Glutamatergic neuron (in vitro differentiated cells): ENCODE measurements around the gene DHCR24. TPM values are rescaled to one million over a fixed set of nuclear protein-coding genes. Genes with fewer than 3 reads are reported as not detected.
"Not testable (repeated sequence)": the region's sequence is repeated elsewhere in the genome, so short reads cannot be mapped to it uniquely, and the experiment has no call there.

Source experiments
- DNase-seq: peaks from one replicate; pipeline ENCODE4 v3.0.0; 2022
- H3K27ac Mint-ChIP-seq: one replicate; pipeline ENCODE4 v1.8.0; 2020; ENCODE audit warnings: mild to moderate bottlenecking, mixed read lengths, inconsistent platforms; ENCODE audit not compliant: unreplicated experiment
- H3K27me3 Mint-ChIP-seq: one replicate; pipeline ENCODE4 v1.8.0; 2020; ENCODE audit warnings: mild to moderate bottlenecking, moderate library complexity, mixed read lengths, inconsistent platforms; ENCODE audit not compliant: unreplicated experiment
- H3K36me3 Mint-ChIP-seq: one replicate; pipeline ENCODE4 v1.8.0; 2020; ENCODE audit warnings: mild to moderate bottlenecking, mixed read lengths, inconsistent platforms; ENCODE audit not compliant: unreplicated experiment
- H3K4me1 Mint-ChIP-seq: one replicate; pipeline ENCODE4 v1.8.0; 2020; ENCODE audit warnings: mild to moderate bottlenecking, low read depth, mixed read lengths, inconsistent platforms; ENCODE audit not compliant: unreplicated experiment
- H3K4me3 Mint-ChIP-seq: one replicate; pipeline ENCODE4 v1.8.0; 2020; ENCODE audit warnings: mild to moderate bottlenecking, mixed read lengths, inconsistent platforms; ENCODE audit not compliant: unreplicated experiment
- H3K9me3 Mint-ChIP-seq: one replicate; pipeline ENCODE4 v1.8.0; 2020; ENCODE audit warnings: mild to moderate bottlenecking, moderate library complexity, mixed read lengths, inconsistent platforms; ENCODE audit not compliant: unreplicated experiment
- CTCF ChIP-seq: fragments of 200-600 bp; sonication (generic); IDR thresholded peaks from one replicate; pipeline ENCODE4 v1.5.0; 2021; ENCODE audit not compliant: partially characterized antibody, unreplicated experiment
- long read RNA-seq: library from polyadenylated mRNA; unstranded; transcript quantifications from one replicate; pipeline ENCODE4 v2.0.0, GENCODE V29; 2020; ENCODE audit not compliant: unreplicated experiment
- total RNA-seq: library from RNA; stranded (reverse); fragmentation: NEBNext Ultra II Directional; extraction: Animal tissue kit (Norgen Biotek cat#: 25700); gene quantifications from one replicate; pipeline ENCODE4 v1.2.1, GENCODE V29; 2021; ENCODE audit not compliant: unreplicated experiment

Gene DHCR24, protein sequence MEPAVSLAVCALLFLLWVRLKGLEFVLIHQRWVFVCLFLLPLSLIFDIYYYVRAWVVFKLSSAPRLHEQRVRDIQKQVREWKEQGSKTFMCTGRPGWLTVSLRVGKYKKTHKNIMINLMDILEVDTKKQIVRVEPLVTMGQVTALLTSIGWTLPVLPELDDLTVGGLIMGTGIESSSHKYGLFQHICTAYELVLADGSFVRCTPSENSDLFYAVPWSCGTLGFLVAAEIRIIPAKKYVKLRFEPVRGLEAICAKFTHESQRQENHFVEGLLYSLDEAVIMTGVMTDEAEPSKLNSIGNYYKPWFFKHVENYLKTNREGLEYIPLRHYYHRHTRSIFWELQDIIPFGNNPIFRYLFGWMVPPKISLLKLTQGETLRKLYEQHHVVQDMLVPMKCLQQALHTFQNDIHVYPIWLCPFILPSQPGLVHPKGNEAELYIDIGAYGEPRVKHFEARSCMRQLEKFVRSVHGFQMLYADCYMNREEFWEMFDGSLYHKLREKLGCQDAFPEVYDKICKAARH
- total RNA-seq = 284 TPM
- long read RNA-seq, full-length matches to known transcripts = 17 of 37 reads
- long read RNA-seq, partial matches to known transcripts = 1 of 37 reads
- long read RNA-seq, other reads (novel, unspliced or antisense) = 19 of 37 reads

DNA sequence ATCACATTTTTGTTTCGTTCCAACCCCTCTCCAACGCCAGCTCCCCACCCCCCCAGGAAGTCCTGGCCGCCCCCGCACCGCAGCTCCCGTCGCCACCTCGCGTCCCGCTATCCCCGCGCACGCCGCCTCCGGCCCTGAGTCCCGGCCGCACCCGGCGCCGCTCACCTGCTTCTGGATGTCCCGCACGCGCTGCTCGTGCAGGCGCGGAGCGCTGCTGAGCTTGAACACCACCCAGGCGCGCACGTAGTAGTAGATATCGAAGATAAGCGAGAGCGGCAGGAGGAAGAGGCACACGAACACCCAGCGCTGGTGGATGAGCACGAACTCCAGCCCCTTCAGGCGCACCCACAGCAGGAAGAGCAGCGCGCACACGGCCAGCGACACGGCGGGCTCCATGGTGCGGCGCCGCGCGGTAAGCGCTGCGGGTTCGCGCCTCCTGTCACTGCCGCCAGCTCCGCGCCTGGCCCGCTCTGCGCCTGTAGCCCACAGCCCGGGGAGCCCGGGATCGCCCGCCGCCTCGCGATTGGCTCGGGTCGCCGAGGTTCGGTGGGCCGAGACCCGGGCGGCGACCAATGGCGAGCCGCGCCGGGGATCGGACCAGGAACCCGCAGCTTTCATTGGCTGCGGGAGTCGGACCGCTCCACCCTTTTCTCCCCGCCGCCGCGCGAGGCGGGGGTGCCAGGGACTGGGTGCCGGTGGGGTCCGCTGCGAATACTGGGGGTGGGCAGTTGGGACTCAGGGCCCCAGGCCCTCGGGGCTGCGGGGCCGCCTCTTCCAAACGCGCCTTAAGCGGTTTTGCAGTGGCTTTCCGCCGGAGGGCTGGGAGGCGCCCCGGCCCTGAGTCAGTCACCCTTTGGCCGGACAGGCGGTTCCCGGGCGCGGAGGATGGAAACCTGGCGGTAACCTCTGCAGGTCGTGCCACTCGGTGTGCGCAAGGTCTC is at the start of gene DHCR24:
DHCR24 (minus strand) TSS at position 472 of the 941 bp plus-strand sequence; CDS start at position 396, 76 bp downstream.
- H3K9me3 Mint-ChIP-seq = peaks cover 16% of the 10 kb centered on the region
- TF ChIP-seq CTCF = no peak
- H3K27ac Mint-ChIP-seq = peak within 1 kb of the TSS; percentile 92
- DNase-seq = peak; percentile 94
- H3K4me3 Mint-ChIP-seq = peak within 1 kb of the TSS; percentile 97
- H3K4me1 Mint-ChIP-seq = peaks cover 37% of the 10 kb centered on the region
- peaks cover 12% of the 10 kb centered on the region for H3K27me3 Mint-ChIP-seq
- peaks cover 5% of the 10 kb centered on the region for H3K36me3 Mint-ChIP-seq

DNA sequence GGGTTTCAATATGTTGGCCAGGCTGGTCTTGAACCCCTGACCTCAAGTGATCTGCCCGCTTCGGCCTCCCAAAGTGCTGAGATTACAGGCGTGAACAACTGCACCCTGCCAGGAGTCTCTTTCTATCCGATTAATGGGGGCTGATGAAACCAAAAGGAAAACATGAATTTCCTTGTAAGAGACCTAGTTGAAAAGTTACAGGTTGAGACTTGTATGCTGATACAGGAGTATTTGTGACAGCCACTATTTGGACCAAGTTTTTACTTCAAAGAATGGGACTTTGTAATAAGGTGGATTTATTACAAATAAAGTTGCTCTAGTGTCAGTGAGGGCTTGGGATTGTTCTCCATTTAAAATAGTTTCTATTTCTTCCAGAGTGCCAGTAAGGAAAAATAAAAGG is 49.8 kb upstream of the DHCR24 start:
- Mint-ChIP-seq H3K36me3 (peaks cover 5% of the 10 kb centered on the region), H3K27me3 (peaks cover 3% of the 10 kb centered on the region), H3K27ac (no peak overlapping the region), H3K4me3 (no peak overlapping the region), H3K4me1 (no peaks in the 10 kb centered on the region), H3K9me3 (no peaks in the 10 kb centered on the region)
- DNase-seq = no peak
- no peak for TF ChIP-seq CTCF

- Mint-ChIP-seq H3K36me3 (peaks cover 5% of the 10 kb centered on the region), H3K4me3 (no peak overlapping the region), H3K9me3 (peaks cover 2% of the 10 kb centered on the region), H3K4me1 (no peaks in the 10 kb centered on the region), H3K27me3 (peaks cover 3% of the 10 kb centered on the region), H3K27ac (no peak overlapping the region)
- DNase-seq = no peak
- TF ChIP-seq CTCF = no peak
These were observed 47.9 kb upstream of the DHCR24 start for GRCh38 chr1:54934869-54935268.

DNA sequence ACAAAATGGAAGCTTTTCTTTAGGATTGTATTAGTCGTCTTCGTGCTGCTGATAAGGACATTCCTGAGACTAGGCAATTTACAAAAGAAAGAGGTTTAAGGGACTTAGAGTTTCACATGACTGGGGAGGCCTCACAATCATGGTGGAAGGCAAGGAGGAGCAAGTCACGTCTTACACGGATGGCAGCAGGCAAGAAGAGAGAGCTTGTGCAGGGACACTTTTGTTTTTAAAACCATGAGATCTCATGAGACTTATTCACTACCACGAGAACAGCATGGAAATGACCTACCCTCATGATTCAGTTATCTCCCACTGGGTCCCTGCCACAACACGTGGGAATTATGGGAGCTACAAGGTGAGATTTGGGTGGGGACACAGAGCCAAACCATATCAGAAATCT is 47.1 kb upstream of the DHCR24 start:
- not testable (repeated sequence) for H3K36me3 Mint-ChIP-seq, H3K27me3 Mint-ChIP-seq, H3K4me3 Mint-ChIP-seq, H3K27ac Mint-ChIP-seq, H3K4me1 Mint-ChIP-seq, DNase-seq, H3K9me3 Mint-ChIP-seq

DNA sequence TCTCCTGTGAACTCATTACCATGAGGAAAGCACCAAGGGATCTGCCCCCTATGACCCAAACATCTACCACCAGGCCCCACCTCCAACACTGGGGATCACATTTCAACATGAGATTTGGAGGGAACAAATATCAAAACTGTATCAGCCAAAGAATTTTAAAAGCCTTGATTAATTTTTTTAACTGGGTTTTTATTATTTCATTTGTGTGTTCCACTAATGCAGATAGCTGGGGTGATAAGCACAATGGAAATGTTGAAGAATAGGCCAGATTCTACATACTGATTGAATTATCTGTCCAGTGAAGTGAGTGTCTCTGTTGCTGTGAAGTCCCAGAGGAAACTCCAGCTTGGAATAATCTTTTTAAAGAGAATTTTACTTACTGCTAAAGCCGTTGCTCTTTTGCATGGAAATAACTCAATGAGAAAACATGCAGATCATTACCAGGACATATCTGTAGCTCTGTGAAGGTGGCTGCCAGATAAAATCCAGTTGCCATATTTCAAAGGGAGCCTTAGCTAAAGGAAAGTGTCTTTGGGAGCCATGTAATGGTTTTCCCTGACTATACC is 44.4 kb upstream of the DHCR24 start:
- no peak for DNase-seq
- peaks cover 2% of the 10 kb centered on the region for H3K9me3 Mint-ChIP-seq
- no peak overlapping the region for H3K4me3 Mint-ChIP-seq
- no peaks in the 10 kb centered on the region for H3K27me3 Mint-ChIP-seq
- H3K36me3 Mint-ChIP-seq = peaks cover 5% of the 10 kb centered on the region
- no peaks in the 10 kb centered on the region for H3K4me1 Mint-ChIP-seq
- H3K27ac Mint-ChIP-seq = no peak overlapping the region
- no peak for TF ChIP-seq CTCF
